Measurements from ENCODE around the gene RENBP.

The RENBP gene

DNA sequence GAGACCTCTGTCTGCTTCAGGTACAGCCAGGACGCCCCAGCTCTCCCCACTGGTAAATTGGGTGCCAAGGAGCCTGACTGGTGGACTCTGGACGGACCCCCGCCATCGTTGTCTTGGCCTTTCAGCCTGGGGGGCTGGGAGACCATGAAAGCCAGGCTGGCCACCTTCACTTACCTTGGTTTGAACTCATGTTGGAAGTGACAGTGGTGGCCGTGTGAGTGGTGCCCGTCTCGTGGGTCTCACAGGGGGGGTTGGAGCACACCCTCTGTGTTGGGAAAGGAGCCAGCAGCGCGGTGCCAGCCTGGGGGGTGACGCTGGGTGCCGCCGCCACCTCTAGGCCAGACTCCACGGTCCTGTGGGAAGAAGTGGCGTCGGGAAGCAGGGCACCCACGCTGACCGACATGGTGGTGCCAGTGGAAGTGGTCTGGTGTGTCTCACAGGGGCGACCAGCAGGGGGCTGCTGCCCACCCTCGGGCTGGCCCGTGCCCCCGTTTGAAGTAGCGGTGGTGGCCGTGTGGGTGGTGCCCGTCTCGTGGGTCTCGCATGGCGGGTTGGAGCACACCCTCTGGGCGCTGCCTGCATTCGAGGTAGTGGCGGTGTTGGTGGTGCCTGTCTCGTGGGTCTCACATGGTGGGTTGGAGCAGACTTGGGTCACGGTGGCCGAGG, 9.6 kb upstream of the RENBP start:
- DNase-seq (ENCODE audit: low spot score): no peak

DNA sequence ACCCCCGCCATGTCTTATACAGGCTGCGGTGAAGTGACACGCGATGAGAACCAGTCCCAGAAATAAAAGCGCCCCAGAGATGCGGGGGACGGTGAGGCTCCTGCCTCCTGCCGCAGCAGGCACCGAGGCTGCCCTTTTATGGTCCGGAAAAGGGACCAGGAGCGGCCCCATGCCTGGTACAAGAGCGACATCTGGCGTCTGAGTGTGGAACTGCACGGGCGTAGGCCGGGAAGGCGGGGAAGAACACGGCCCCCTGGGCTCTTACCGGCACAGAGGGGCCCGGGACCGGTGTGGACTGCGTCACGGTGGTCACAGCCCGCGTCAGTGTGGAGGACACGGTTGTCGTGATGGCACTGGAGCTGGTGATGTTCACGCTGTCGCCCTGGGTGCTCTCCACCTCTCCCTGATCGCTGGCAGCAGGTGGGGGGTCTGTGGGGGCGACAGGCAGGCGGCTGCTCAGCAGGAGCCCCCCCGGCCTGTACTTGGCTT, 8.9 kb upstream of the RENBP start:
- peak; percentile 77 for DNase-seq (ENCODE audit: low spot score)

DNA sequence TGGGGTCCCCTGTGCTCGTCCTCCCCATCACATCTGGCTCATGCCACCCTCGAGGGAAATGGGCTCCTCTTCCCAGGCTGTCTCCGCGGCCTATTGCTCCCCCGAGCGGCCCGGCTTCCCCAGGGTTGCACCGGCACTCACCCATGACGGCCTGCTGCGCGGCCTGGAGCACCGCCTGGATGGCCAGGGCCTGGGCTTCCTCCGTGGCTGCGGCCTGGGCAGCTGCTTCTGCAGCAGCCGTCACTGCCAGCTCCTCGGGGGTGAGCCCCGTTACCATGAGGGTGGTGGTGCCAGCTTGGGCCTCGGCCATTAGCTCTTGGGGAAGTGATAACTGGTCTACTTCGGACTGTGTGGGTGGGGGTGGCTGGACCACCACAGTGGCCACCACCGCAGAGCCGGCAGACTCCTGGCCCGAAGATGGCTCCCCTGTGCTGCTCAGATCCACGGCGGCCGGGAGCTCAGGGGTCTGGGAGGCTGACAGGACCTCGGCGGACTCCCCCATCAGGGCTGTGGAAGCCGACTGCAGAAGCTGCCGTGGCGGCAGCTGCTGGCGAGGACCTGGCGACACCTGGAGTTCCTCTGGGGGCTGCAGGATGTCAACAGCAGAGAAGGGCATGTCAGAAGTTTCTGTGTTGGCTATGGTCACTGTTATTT, 8.1 kb upstream of the RENBP start:
- no peak for DNase-seq (ENCODE audit: low spot score)

DNA sequence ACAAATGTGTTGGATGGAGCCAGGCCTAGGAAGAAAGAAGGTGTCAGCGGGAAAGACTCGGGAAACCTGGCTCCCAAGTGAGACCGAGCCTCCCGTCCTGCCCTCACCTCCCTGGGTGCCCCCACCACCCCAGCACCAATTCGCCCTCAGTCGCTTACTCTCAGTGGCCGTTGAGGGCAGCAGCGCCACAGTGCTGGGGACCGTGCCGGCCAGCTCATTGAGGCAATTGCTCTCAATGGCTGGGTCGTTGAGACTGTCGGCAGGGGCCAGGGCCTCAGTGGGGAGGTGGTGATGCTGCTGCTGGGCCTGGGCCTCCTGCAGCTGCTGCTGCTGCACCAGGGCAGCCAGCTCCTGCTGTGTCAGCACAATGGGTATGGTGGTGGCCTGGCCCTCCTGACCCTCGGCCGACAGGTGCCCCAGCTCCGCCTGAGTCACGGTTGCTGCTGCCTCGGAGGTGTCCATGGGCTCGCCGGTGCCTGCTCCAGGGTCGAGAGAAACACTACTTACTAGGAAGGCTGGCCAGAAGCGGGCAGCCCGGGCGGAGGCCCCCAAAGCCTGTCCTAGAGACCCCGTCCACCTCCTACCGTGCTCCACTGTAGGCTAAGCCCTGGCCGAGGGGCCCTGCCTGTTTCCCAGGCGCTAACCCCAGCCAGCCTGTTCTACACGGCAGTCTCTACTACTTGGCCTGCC, 7.4 kb upstream of the RENBP start:
- DNase-seq (ENCODE audit: low spot score): no peak

DNA sequence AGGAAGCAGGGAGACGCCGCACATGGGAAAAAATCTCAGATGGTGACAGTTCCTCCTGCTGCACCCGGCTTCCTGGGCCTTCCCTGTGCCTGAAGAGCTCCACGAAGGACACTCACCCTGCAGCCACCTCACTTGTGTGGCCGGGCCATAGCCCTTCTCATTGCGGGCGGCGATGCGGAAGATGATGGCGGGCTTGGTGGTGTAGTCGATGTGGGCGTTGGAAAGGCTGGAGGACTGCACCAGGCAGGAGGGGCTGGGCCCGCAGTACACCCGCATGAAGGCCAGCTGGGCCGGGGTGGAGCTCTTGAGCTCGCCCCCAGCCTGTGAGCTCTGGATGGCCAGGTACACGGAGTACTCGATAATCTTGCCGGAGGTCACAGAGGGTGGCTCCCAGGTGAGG, 5.7 kb upstream of the RENBP start:
- no peak for DNase-seq (ENCODE audit: low spot score)

DNA sequence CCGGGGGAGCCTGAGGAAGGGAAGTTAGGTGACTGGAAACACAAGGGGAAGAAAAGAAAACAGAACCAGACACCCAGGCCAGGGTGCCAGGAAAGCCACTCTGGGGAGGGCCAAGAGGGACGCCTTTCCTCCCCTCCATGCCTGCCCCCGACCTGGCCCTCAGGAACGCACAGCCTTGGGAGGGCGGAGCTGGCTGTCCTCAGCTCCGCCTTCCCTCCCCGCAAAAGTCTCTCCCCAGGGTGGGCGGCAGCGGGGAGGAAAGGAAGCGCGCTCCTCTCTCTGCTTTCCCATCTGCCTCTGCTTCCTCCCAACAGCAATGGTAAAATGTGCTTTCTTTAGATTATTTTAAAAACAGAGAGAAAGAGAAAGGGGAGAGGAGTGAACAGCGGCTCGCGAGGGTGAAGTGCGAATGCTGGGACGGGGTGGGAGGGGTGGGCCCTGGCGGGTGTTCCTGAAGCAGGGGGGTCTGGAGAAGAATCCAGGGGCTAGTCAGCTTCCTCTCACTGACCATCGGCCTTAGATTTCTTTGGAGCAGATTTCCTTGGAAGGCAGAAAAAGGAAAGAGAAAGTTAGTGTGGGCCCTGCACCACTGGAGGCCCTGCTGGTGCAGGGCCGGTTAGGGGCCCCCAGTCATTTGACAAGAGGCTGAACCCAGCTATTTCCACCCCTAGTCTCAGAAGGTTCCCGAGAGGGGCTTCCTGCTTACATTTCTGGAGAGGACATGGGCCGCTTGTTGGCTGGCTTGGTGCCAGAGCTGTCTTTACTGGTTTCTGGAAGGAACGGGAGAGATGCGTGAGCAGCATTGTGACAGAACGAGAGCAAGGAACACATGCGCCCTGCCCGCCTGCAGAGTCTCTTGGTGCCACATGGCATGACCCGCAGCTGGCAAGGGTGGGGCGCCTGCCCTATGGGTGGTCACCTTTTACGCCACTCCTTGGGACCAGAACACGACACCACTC, 4.7 kb upstream of the RENBP start:
- no peak for DNase-seq (ENCODE audit: low spot score)

DNA sequence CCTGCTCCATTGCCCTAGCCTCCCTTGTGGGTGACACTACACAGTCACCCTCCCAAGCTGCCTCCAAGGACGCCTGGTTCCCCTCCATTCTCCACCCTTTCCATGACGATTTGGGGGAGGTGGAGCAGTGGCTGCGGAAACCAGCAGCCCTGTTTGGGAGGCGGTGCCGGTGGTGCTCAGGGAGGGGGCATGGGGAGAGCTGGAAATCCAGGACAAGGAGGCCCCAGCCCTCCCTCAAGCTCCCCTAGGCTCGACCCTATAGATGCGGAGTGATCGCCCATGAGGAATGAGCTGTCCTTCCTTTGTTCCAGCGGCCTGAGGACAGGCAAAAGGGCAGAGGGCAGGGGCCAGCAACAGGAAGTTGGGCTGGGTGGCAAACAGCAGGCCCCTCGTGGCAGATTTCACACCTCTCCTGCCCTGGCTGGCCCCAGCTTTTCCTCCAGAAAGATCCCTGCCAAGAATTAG, 3.6 kb upstream of the RENBP start:
- no peak for DNase-seq (ENCODE audit: low spot score)

DNA sequence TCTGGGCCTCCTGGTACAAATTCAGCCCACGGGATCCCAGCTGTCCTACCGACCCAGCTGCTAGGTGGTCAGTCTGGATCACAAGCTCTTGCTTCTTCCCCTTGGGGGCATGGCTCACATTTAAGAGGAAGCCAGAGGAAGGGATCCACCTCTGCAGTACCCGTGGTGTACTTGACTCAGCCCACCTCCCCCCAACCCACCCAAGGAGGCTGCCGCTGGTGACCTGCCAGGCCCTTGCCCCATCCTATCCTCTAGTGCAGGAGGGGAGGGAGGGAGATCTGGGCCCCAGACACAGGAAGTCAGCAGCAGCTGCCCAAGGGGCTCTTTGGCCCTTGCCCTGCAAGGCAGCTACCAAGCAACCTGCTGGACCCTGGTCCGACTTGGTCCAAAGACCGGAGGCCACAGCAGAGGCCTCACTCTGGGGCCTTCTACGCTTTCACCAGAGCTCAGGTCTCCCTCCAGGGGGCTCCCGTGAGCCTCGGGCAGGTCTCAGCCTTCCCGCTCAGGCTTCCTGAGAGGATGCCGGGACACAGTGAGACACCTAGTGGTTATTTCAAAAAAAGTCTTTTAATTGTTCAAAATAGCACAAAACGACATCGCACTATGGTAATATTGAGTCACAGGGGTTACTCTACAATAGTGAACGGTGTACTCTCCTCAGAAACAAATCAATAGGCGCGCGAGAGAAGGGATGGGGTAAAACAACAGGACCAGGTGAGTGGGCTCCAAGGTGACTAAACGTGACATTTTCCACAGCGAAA, 2.7 kb upstream of the RENBP start:
- DNase-seq (ENCODE audit: low spot score): peak; percentile 82

DNA sequence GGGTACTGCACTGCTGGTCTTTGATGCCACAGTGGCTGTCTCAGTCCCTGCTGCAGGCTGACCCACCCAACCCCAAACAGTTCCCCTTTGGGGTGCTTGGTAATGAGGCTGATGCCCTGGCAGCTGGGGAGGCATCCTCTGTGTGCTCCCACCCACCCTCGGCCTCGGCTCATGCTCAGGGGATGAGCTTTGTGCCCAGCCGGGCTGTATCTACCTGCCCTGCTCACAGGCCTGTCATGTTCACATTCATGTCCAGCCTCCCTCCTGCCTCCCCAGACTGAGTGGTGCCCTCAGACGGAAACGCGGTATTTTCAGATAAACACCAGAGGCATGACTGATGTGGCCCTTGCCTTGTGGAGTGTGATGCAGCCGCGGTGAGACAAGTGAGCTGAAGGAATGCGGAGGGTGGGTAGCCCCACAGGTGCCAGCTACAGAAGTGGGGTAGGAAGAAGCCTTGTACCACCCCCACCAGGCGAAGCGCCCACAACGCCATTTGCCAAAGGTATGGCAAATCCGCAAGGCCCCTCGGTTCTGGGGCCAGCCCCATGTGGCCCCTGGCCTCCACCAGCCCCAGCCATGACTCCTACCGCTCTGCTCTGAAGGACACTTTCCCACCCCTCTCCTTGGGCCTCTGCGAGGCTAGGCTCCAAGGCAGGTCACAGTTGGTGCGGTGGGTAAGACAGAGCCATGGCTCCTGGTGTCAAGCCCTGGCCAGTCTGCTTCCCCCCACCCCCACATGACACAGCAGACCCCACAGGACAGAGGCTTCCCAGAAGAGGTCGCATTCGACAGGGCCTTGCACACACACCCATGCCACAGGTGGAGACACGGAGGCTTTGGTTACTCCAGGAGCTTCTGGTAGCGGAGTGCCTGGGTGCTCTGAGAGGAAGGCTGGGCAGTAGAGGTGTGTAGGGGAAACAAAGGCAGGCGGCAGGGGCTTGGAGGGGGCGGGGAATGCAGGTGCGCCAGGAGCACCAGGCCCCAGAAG, 1.8 kb upstream of the RENBP start:
- no peak for DNase-seq (ENCODE audit: low spot score)

DNA sequence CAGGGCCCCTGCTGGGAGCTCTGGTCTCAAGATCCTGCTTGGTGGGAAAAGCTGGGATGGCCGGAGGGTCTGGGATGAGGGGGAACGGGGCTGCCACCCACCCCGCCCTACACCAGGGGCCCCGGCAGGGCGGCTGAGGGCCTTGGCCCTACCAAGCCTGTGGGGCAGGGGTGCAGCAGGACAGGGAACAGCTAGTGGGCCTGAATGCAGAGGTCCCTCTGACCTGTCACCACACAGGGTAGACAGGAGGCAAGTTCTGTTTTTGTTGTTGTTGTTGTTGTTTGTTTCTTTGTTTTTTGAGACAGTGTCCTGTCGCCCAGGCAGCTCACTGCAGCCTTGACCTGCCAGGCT, 332 bp upstream of the RENBP start:
- DNase-seq (ENCODE audit: low spot score): no peak

DNA sequence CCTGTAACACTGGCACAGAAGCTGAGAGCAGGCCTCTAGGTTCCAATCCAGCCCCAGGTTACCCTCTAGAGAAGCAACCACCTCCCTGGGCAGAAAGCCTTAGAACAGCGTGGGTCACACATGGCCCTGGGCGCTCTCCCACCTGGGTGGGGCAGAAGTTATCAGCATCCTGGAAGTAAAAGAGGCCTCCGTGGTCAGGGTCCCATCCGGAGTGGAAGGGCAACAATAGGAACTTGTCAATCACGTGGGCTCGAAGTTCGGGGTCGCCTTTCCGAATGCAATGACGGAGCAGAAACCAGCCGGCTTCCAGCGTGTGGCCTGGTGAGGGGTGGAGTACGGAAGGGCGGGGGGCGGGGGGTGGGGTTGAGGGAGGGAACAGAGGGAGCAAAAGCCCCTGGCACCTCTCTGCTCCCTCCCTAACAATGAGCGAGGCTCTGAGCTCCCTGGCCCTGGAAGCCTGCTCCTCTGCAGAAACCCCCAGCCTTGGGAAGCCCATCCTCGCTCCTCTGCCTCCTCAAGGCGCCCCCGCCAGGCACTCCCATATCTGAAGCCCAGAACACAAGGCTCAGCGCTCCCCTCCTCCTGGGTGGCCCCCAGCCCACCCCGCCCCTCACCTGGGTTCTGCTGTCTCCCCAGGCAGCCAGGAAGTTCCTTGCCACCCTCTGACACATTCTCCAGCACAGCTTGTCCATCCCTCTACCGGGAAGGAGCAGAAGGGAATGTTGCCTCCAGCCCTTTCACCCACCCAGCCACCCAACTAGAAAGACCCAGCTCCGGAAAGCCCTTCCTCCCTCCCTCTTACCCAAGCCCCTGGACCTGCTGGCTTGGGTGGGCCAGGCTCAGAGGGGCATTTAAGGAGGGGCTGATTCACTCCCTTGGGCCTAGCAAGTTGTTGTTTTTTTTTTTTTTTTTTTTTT, 2.8 kb downstream of the RENBP start:
- no peak for DNase-seq (ENCODE audit: low spot score)

DNA sequence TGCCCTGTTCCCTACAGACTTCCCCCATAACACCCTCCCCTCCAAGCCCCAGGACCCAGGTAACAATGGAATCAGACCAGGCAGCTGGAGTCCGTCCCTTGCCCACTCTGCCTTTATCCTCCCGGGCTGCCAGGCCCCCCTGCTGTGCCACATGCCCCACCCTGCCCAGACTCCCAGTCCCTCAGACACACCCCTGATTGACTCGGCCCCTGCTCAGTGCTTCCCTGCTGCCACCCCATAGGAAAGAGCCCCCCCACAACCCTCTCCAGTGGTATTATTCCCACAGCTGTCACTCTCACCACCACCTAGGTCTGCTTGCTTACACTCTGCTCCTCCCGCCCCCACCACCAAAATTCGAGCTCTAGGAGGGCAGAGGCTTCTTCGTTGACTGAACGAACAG, 4.9 kb downstream of the RENBP start:
- no peak for DNase-seq (ENCODE audit: low spot score)

DNA sequence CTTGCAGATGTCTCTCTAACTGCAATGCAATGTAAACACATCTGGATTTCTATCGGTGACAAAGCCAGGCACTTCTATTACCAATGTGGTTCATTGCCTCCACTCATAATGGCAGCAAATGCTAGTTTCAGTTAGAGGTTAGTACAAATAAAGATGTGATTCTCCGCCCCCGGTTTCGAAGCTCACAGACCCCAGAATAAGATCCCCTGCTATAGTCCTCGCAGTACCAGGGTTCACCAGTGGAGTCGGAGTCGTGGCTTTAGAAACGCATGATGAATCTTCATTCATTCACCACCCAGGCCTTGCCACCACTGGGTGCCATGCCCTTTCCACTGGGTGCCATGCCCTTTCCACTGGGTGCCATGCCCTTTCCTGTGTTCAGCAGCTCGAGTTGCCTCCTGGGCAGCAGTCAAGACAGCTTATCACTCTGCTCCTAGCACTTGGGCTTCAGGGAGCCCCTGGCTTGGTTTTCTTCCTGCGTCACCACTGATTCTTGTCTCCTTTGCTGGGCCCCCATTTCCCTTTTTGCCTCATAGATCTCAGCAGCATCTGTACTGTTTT, 6.1 kb downstream of the RENBP start:
- no peak for DNase-seq (ENCODE audit: low spot score)

DNA sequence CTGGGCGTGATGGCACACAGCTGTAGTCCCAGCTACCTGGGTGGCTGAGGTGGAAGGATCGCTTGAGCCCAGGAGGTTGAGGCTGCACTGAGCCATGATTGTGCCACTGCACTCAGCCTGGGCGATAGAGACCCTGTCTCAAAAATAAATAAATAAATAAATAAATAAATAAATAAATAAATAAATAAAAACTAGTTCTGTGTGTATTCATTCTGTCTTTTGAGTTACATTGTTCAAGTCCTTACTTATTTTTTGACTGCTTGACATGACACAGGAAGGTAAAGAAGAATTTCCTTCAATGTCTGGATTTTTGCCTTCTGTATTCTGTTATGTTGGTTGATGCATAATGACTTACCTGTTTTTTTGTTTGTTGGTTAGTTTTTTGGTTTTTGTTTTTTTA, 7.4 kb downstream of the RENBP start:
- no peak for DNase-seq (ENCODE audit: low spot score)

DNA sequence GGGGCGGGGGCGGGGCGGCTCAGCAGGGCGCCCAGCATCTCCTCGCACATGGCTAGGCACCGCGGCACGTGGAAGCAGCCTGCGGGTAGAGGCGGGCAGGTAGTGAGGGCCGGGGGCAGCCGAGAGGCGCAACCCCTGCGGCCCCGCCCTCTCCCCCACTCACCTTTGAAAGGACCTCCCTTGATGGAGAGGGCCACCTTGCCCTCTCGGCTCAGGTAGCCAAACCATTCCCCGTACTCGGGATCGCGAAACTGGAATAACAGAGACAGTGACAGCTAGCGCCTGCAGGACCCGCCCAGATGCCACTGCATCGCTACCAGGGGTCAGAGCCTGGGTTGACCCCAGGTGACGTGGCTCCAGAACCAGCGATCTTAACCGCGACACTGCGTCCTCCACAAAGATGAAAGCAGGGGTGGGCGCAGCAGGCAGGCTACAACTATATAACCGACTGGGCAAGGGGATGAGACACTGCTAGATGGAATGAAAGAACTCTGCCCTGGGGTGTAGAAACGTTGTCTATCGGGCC, 9.1 kb downstream of the RENBP start:
- DNase-seq (ENCODE audit: low spot score): no peak

DNA sequence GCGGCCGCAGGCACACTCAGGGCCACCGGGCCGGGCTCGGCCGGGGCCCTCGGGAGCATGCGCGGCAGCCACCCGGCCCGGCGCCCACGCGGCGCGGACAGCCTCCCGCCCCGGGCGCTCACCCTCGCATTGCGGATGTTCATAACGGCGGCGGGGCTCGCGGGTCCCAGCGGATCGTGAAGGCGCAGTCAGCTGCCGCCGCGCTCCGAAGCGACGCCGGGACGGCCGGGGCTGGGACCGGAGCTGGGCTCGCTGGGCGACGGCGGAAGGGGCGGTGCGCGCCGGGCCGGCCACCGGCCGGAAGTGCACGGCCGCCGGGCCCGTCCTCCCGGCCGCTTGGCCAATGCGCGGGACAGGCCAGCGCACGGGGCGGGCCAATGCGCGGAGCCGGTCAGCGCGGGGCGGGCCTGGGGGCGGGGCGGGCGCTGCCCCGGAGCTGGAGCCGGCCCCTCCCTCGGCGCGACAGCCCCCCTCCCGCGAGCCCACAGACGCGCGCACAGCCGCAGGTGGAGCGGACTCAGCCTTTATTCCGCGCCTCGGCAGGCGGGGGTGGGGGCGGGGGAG, 9.6 kb downstream of the RENBP start, which contains the start of gene NAA10:
NAA10 (minus strand) TSS at position 276 of the 564 bp plus-strand sequence; CDS start at position 143, 133 bp downstream.
- DNase-seq (ENCODE audit: low spot score): peak; percentile 57

DNA sequence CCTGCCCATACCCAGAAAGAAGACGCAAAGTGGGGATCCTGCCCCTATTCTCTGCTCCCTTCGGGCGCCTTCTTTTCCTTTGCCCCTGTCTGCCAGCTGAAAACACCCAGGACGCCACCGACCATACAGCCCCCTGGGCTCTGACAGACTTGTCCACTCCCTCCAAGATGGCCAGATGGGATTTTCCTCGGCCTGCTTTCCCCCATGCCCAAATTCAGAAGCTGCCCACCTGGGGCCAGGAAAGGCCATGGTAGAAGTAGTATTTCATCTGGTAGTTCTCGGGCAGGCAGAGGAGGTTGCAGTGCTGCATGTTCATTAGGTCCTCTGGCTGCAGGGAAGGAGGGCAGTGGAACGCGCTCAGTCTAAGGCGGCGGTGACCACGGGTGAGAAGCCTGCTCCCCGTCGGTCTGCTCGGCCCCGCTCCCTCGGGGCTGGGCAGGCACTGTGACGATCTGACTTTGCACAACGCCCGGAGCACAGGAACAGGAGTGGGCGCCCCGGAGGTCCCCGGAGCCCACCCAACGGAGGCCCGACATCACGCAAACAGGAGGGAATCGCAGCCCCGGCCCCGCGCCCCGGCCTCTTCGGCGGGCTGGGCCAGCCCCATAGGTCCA, 10.2 kb downstream of the RENBP start:
- no peak for DNase-seq (ENCODE audit: low spot score)

DNA sequence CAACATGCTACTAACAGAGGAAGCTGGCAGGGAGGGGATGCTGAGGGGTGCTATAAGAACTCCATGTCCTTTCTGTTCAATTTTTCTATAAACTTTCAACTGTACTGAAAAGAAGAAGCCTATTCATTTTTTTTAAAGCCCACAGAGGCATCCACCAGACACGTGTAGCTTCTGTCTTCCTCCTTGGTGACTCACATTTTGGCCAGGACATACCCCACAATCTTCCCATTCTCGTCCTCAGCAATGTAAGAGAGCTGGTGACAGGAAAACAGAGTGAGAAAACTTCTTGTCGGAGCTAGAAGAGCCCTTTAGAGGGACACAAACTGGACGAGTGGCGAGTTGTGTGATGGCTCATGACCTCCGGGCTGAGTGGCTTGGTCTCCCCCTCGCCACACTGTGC, 10.7 kb downstream of the RENBP start:
- no peak for DNase-seq (ENCODE audit: low spot score)

All from CD4-positive, alpha-beta T cell treated with Interleukin-15 for 4 hours (primary cell).